PC-3 (cell line): ENCODE measurements around the gene SLC2A4. TPM values are rescaled to one million over a fixed set of nuclear protein-coding genes. Genes with fewer than 3 reads are reported as not detected.
A peak's percentile ranks its signal among the peaks of the same experiment; 100 is the strongest.

Source experiments
- ATAC-seq: fragments of 200-7000 bp; cut with Tn5 transposase; 2 replicates; pipeline ENCODE4 v1.9.1; 2020; ENCODE audit warnings: mild to moderate bottlenecking, moderate library complexity
- BruUV-seq: library from RNA; stranded (reverse); fragments of 400-500 nt; replicated peaks from 2 replicates; lab custom pipeline; 2021; lab: Mats Ljungman, UMichigan
- CTCF ChIA-PET: fragments of 300-600 bp; sonication (Branson Sonifier 250); formaldehyde crosslinking; loops from one replicate; lab custom pipeline; 2022; ENCODE audit warnings: antibody characterized with exemption; lab: Charles Lee
- POLR2A ChIA-PET: fragments of 300-600 bp; sonication (Branson Sonifier 250); formaldehyde crosslinking; loops from one replicate; lab custom pipeline; 2022; ENCODE audit warnings: antibody characterized with exemption; ENCODE audit not compliant: unreplicated experiment; lab: Charles Lee
- DNase-seq: peaks from one replicate; pipeline ENCODE4 v3.0.0-alpha.2; 2015
- H2AFZ ChIP-seq: fragments of 300-600 bp; sonication (generic); 2 replicates; pipeline ENCODE4 v1.6.0; 2016; ENCODE audit warnings: antibody characterized with exemption, low read length
- H3F3A ChIP-seq: fragments of 300-600 bp; sonication (generic); one replicate; pipeline ENCODE4 v1.6.0; 2017; ENCODE audit warnings: antibody characterized with exemption, low read length, control low read depth, mild to moderate bottlenecking; ENCODE audit not compliant: unreplicated experiment
- H3K27ac ChIP-seq: fragments of 300-600 bp; sonication (generic); 2 replicates; pipeline ENCODE4 v1.5.1; 2016; ENCODE audit warnings: mild to moderate bottlenecking, low read length
- H3K27me3 ChIP-seq: fragments of 300-600 bp; sonication (generic); 2 replicates; pipeline ENCODE4 v1.6.1; 2016; ENCODE audit warnings: low read length, mixed read lengths
- H3K36me3 ChIP-seq: fragments of 300-600 bp; sonication (generic); 2 replicates; pipeline ENCODE4 v1.6.1; 2016; ENCODE audit warnings: low read depth, mixed run types, low read length, mixed read lengths
- H3K4me1 ChIP-seq: fragments of 300-600 bp; sonication (generic); 2 replicates; pipeline ENCODE4 v1.5.1; 2016; ENCODE audit warnings: low read length; ENCODE audit not compliant: insufficient read depth
- H3K4me2 ChIP-seq: fragments of 300-600 bp; sonication (generic); 2 replicates; pipeline ENCODE4 v1.6.0; 2016; ENCODE audit warnings: low read length
- H3K4me3 ChIP-seq: fragments of 300-600 bp; sonication (generic); 2 replicates; pipeline ENCODE4 v1.5.1; 2016; ENCODE audit warnings: mild to moderate bottlenecking, low read length, mixed read lengths
- H3K79me2 ChIP-seq: fragments of 300-600 bp; sonication (generic); 2 replicates; pipeline ENCODE4 v1.6.1; 2017; ENCODE audit warnings: low read length, mixed read lengths
- H3K9ac ChIP-seq: fragments of 300-600 bp; sonication (generic); 2 replicates; pipeline ENCODE4 v1.6.0; 2016; ENCODE audit warnings: mild to moderate bottlenecking, low read length
- H3K9me2 ChIP-seq: fragments of 300-600 bp; sonication (generic); replicated peaks from 2 replicates; pipeline ENCODE4 v1.6.1; 2016; ENCODE audit warnings: mixed run types, low read length, mixed read lengths
- H3K9me3 ChIP-seq: fragments of 300-600 bp; sonication (generic); 2 replicates; pipeline ENCODE4 v1.6.1; 2016; ENCODE audit warnings: low read length, mixed read lengths
- H4K20me1 ChIP-seq: fragments of 300-600 bp; sonication (generic); 2 replicates; pipeline ENCODE4 v1.6.1; 2016; ENCODE audit warnings: low read length, mixed read lengths
- CTCF ChIP-seq: fragments of 300-600 bp; sonication (generic); conservative IDR thresholded peaks from 2 replicates; pipeline ENCODE4 v1.5.1; 2017; ENCODE audit warnings: antibody characterized with exemption, low read depth, mild to moderate bottlenecking, low read length
- EZH2 ChIP-seq: fragments of 300-600 bp; sonication (generic); IDR thresholded peaks from one replicate; pipeline ENCODE4 v1.6.1; 2017; ENCODE audit warnings: antibody characterized with exemption, mild to moderate bottlenecking, low read length; ENCODE audit not compliant: unreplicated experiment
- EZH2phosphoT487 ChIP-seq: fragments of 300-600 bp; sonication (generic); IDR thresholded peaks from 2 replicates; pipeline ENCODE4 v1.6.1; 2018; ENCODE audit warnings: mild to moderate bottlenecking, antibody characterized with exemption, low read length, borderline replicate concordance
- intact Hi-C: fragments of 100-400 bp; cut with micrococcal nuclease; formaldehyde crosslinking; loops from 2 replicates; pipeline ENCODE4 v1.9.0; 2023
- total RNA-seq: library from RNA; depleted of rRNA; stranded (reverse); fragments of >200 nt; gene quantifications from 2 replicates; pipeline ENCODE4 v1.2.3, GENCODE V29; 2014

SLC2A4 gene
- total RNA-seq, 1 experiment from 2014 or later, result 0.29 TPM

- H3K27me3 ChIP-seq, result no peaks in the 10 kb centered on the region
- peaks cover 35% of the 10 kb centered on the region for H3K36me3 ChIP-seq
- peak; percentile 8; the same call in 1 of the 2 replicates for ATAC-seq
- peak overlapping the region; percentile 97 for H3K27ac ChIP-seq
- peak; percentile 35 for DNase-seq
- intact Hi-C loops, result loop anchor here (2.0 to 5.0 kb wide), 3 partner anchors 21 to 261 kb away; partner anchors contain the start of genes GABARAP and NEURL4
- H3K9me3 ChIP-seq, result no peaks in the 10 kb centered on the region
- H3K4me1 ChIP-seq, result peaks cover 23% of the 10 kb centered on the region; the same call in 1 of the 2 replicates
- no peaks in the 10 kb centered on the region for H3K9me2 ChIP-seq
- BruUV-seq, result no TSS peak
- no peak overlapping the region for H2AFZ ChIP-seq
- ChIA-PET POLR2A (no interaction called here), CTCF (no interaction called here)
- H3K9ac ChIP-seq, result peak overlapping the region; percentile 100
- H3K4me3 ChIP-seq, result peak overlapping the region; percentile 85
- peaks cover 6% of the 10 kb centered on the region for H3F3A ChIP-seq
- TF ChIP-seq EZH2phosphoT487 (no peak), CTCF (no peak), EZH2 (no peak)
- peaks cover 34% of the 10 kb centered on the region for H4K20me1 ChIP-seq
- H3K4me2 ChIP-seq, result peak overlapping the region; percentile 93
- H3K79me2 ChIP-seq, result peaks cover 51% of the 10 kb centered on the region
Observed at GRCh38 chr17:7307686-7308624, 26.4 kb downstream of the SLC2A4 start.

GRCh38 chr17:7308625-7309433 lies 27.3 kb downstream of the SLC2A4 start:
- intact Hi-C loops, result loop anchor here (2.0 to 5.0 kb wide), 3 partner anchors 20 to 262 kb away; partner anchors contain the start of genes GABARAP and NEURL4
- CTCF ChIA-PET, result no interaction called here
- peak overlapping the region; percentile 93 for H3K4me2 ChIP-seq
- H3K79me2 ChIP-seq, result peaks cover 51% of the 10 kb centered on the region
- TSS peak; percentile 88 for BruUV-seq
- peak overlapping the region; percentile 100 for H3K9ac ChIP-seq
- peaks cover 35% of the 10 kb centered on the region for H3K36me3 ChIP-seq
- H3K9me2 ChIP-seq, result no peaks in the 10 kb centered on the region
- H3K9me3 ChIP-seq, result no peaks in the 10 kb centered on the region
- no peaks in the 10 kb centered on the region for H3K27me3 ChIP-seq
- H3K4me1 ChIP-seq, result peaks cover 23% of the 10 kb centered on the region; the same call in 1 of the 2 replicates
- H3F3A ChIP-seq, result peaks cover 12% of the 10 kb centered on the region
- ATAC-seq, result peak; percentile 29
- DNase-seq, result peak; percentile 68
- peaks cover 38% of the 10 kb centered on the region for H4K20me1 ChIP-seq
- H3K4me3 ChIP-seq, result peak overlapping the region; percentile 85
- POLR2A ChIA-PET, result interaction anchor here (0.6 kb wide), 1 partner anchor 89 kb away, joined by 5 read pairs; no protein-coding TSS in a partner anchor
- H3K27ac ChIP-seq, result peak overlapping the region; percentile 97
- TF ChIP-seq EZH2phosphoT487 (no peak), EZH2 (no peak), CTCF (no peak)
- no peak overlapping the region for H2AFZ ChIP-seq
